Activated T-helper 1 cell treated with Interleukin-2 at 50 U/mL for 16 hours (primary cell): Measurements from ENCODE around the gene ORM1.
"Not testable (repeated sequence)": the region's sequence is repeated elsewhere in the genome, so short reads cannot be mapped to it uniquely, and the experiment has no call there.

Source experiments
- DNase-seq: peaks from one replicate; pipeline ENCODE4 v3.0.0-alpha.2; 2020; ENCODE audit warnings: low read depth

The ORM1 gene

GRCh38 chr9:114308361-114308950 is 14.4 kb upstream of the ORM1 start:
- DNase-seq, result no peak

DNA sequence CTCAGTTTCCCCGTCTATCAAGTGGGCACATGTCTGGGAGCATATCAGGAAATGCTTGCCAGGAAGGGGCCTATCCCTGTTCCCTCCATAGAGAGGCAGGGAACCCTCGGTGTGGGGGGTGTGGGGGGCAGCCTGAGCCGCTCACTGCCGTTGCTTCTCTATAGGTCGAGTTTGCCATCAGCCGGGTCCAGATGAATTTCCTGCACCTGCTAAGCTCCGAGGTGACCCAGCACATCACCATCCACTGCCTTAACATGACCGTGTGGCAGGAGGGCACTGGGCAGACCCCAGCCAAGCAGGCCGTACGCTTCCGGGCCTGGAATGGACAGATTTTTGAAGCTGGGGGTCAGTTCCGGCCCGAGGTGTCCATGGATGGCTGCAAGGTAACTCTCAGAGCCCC is 13.8 kb upstream of the ORM1 start:
- no peak for DNase-seq

DNA sequence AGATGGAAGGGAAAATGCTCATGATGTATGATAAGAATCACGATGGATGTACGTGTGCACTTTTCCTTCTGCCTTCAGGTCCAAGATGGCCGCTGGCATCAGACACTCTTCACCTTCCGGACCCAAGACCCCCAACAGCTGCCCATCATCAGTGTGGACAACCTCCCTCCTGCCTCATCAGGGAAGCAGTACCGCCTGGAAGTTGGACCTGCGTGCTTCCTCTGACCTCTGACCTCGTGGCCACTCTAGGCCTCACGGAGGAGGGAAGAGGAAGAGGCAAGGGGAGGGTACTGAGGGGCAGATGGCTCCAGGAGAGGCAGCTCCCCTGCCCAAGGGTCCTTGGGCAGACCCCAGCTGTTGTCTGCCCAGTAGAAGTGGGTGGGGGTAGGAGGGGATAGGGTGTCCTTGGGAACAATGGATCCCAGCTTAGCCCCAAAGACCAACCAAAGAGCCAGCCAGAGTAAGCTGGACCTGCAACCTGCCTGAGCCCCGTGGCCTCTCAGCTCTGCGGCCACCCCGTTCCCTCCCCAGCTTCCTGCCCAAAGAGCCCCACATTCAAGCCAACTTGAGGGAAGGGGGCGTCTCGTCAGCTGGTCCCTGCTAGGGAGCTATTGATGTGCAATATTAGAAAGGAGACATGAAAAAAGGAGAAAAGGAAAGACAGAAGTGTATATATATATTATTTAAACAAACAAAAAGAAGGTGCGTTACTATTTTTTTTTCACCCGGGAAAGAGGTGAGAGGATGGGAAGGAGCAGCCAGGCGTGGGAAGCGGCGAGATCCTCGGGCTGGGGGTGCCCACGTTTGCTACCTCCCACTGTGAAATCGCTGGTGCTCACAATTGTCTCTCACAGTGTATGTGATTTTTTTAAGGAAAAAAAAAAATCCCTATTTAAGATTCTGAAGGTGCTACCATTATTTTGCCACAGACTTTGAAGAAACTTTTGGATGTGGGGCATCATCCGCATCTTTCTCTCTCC is 12.1 kb upstream of the ORM1 start:
- no peak for DNase-seq

- DNase-seq, result no peak
Measured at GRCh38 chr9:114311571-114312512, 11.1 kb upstream of the ORM1 start.

- no peak for DNase-seq
Measured at GRCh38 chr9:114312513-114312875, 10.4 kb upstream of the ORM1 start.

DNA sequence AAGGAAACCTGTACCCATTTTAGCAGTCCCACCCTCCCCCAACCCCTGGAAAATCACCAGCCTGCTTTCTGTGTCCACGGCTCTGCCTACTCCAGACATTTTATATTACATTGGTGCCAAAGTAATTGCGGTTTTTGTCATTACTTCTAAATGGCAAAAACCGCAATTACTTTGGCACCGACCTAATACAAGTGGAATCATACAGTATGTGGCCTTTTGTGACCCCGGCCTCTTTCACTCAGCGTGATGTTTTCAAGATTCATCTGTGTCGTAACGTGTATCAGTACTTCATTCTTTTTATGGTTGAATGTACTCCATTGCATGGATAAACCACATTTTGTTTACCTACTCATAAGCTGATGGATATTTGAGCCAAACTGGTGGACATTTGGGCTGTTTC is 9.7 kb upstream of the ORM1 start:
- DNase-seq, result no peak

DNA sequence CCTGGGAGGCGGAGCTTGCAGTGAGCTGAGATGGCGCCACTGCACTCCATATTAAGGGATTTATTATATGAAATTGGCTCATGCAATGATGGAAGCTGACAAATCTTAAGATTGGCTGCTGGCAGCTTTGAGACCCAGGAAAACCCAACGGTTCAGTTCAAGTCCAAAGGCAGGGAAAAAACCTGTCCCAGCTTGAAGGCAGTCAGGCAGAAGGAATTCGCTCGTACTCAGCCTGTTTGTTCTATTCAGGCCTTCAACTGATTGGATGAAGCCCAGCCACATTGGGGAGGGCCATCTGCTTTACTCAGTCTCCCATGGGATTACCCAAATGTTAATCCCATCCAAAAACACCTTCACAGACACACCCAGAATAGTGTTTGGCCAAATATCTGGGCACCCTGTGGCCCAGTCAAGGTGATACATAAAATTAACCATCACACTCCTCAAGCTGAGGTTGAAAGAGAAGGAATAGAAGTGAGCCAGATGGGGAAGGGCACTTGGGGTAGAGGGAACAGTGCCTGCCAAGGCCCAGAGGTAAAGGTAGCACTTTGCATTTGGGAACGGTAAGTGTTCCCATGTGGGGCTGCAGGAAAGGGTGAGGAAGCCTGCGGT is 8.5 kb upstream of the ORM1 start:
- DNase-seq, result no peak

GRCh38 chr9:114314881-114315722 is 7.8 kb upstream of the ORM1 start:
- DNase-seq, result no peak

- DNase-seq, result no peak
Measured at GRCh38 chr9:114315723-114316363, 7.1 kb upstream of the ORM1 start.

GRCh38 chr9:114316605-114317230 is 6.2 kb upstream of the ORM1 start:
- DNase-seq, result no peak

- no peak for DNase-seq
Measured at GRCh38 chr9:114317665-114318357, 5.1 kb upstream of the ORM1 start.

DNA sequence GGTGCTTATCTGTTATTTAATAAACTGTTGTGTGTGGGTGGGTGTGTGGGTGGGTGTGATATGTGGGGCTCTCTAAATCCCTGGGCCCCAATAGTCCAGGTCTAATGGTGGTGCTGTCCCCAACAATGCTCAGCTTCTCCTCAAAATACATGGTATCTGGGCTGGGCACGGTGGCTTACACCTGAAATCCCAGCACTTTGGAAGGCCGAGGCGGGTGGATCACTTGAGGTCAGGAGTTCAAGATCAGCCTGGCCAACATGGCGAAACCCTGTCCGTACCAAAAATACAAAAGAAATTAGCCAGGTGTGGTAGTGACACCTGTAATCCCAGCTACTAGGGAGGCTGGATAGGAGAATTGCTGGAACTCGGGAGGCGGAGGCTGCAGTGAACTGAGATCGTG is 4.5 kb upstream of the ORM1 start:
- no peak for DNase-seq

GRCh38 chr9:114319147-114319546 is 3.8 kb upstream of the ORM1 start:
- no peak for DNase-seq

DNA sequence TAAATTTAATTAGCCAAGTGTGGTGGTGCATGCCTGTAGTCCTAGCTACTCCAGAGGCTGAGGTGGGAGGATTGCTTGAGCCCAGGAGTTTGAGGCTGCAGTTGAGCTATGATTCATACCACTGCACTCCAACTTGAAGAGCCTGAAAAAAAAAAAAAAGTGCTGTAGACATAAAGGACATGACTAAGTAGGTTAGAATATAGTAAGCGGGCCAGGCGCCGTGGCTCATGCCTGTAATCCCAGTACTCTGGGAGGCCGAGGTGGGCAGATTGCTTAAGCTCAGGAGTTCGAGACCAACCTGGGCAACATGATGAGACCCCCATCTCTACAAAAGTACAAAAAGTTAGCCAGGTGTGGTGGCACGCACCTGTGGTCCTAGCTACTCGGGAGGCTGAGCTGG is 2.2 kb upstream of the ORM1 start:
- DNase-seq, result not testable (repeated sequence)

- no peak for DNase-seq
Measured at GRCh38 chr9:114321759-114322158, 1.1 kb upstream of the ORM1 start.

DNA sequence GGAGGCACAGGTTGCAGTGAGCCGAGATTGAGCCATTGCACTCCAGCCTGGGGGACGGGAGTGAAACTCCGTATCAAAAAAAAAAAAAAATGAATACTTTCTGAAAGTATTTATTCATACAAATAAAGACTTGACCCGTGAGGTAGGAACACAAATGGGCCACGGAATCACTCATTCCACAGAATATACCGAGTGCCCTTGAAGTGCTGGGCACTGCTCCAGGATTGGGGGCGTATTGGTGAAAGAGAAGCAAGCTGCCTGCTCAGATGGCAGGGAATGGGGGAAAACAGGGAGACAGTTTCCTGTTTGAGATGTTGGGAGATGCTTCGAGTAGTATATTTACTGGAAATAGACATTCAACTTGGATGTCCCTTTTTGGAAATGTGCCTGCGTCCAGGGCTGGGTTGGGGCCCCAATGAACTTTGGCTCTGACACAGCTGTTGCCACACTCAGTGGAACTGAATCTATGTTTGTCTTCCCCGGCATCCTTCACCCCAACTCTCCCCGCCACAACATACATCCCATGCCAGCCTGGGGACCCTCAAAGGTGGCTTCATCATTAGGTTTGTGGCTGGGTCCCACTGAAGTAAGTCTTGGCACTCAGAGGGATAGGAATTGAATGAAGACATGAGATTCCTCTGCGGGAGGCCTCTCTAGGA is 609 bp upstream of the ORM1 start:
- DNase-seq, result not testable (repeated sequence)

DNA sequence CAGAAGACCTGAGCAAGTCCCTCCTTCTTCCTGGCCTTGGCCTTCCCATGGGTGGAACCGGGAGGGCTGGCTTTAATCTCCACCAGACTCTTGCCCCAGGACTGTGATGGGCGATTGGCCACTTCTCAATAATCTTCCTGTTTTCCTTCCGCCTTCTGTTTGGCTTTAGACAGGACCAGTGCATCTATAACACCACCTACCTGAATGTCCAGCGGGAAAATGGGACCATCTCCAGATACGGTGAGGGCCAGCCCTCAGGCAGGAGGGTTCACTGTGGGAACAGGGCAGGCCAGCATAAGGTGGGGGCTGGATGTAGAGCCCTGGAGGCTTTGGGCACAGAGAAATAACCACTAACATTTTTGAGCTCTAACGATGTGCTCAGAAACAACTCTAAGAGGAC is 951 bp downstream of the ORM1 start:
- not testable (repeated sequence) for DNase-seq

- no peak for DNase-seq
Measured at GRCh38 chr9:114324492-114324891, 1.6 kb downstream of the ORM1 start.

DNA sequence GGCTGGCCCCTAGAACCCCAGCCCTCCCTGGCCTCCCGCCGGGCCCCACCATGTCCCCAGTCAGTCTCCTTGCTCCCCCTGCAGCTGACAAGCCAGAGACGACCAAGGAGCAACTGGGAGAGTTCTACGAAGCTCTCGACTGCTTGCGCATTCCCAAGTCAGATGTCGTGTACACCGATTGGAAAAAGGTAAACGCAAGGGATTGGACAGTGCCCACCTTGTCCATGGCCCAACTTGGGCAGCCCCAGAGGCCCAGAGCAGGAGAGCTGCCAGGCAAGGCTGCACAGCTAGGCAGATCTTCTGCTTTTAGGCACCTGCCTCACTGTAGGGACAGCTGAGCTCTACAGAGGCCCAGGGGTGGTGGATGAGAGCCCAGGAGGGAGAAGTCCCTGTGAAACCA is 2.1 kb downstream of the ORM1 start:
- not testable (repeated sequence) for DNase-seq
